ENCODE results near the gene CMKLR1. TPM values are rescaled to one million over a fixed set of nuclear protein-coding genes. Genes with fewer than 3 reads are reported as not detected.

Gene CMKLR1
- total and polyA plus RNA-seq, 7 donors, result 0.94 to 7.0 (median 4.4) TPM

- DNase-seq (no peak), ATAC-seq (no peak)
- TF ChIP-seq CTCF (IDR thresholded peaks at IDR 0.05), result no peak
- Histone ChIP-seq H3K4me1 (no peaks in the 10 kb centered on the region), H3K36me3 (ENCODE audit: insufficient read depth in 1 of 2, low read depth in 1 of 2) (no peaks in the 10 kb centered on the region), H3K9me3 (no peaks in the 10 kb centered on the region), H3K27me3 (ENCODE audit: insufficient read depth in 3 of 3, low read length in 2 of 3) (peaks cover 0 to 3% (median 0%) of the 10 kb centered on the region in 3 donors), H3K27ac (no peak overlapping the region), H3K4me3 (no peak overlapping the region)
- 93 to 99% (median 95%) methylated on average over 3 of the region's 3 CpGs for WGBS, 3 donors
- intact Hi-C loops (cut with DNase I), result no loop called here
These were observed 51.9 kb downstream of the CMKLR1 start for GRCh38 chr12:108287227-108287626.

DNA sequence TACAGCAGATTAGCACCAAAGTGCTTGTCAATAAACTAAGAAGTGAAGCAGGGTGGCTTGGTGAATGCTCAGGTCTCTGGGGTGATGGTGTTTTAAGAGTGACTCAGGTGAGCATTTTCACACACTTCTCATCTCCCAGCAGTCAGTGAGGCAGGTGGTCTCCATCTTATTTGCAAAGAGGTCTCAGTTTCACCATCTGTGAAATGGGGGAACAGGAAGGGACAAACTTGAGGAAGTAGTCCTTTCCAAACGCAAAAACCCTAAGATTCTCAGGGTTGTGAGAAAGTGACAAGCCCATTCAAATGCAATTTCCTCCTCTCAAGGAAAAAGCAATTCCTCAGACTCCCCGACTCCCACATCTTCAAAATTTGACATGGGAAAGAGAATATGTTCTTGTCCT, 54.1 kb downstream of the CMKLR1 start:
- peaks cover 0 to 3% (median 0%) of the 10 kb centered on the region in 3 donors for H3K27me3 ChIP-seq (ENCODE audit: insufficient read depth in 3 of 3, low read length in 2 of 3)
- ATAC-seq (no peak), DNase-seq (no peak)
- no peaks in the 10 kb centered on the region for H3K36me3 ChIP-seq (ENCODE audit: insufficient read depth in 1 of 2, low read depth in 1 of 2)
- TF ChIP-seq CTCF (IDR thresholded peaks at IDR 0.05), result no peak
- no peak overlapping the region for H3K4me3 ChIP-seq
- H3K9me3 ChIP-seq, result no peaks in the 10 kb centered on the region
- no peak overlapping the region for H3K27ac ChIP-seq
- no peaks in the 10 kb centered on the region for H3K4me1 ChIP-seq
- 51 to 63% (median 52%) methylated on average over 2 of the region's 2 CpGs for WGBS, 3 donors
- intact Hi-C loops (cut with DNase I), result no loop called here

- TF ChIP-seq CTCF (IDR thresholded peaks at IDR 0.05), result no peak
- ATAC-seq (no peak), DNase-seq (no peak)
- WGBS, 3 donors, result 42 to 49% (median 47%) methylated on average over 7 of the region's 7 CpGs
- Histone ChIP-seq H3K36me3 (ENCODE audit: insufficient read depth in 1 of 2, low read depth in 1 of 2) (no peaks in the 10 kb centered on the region), H3K27me3 (ENCODE audit: insufficient read depth in 3 of 3, low read length in 2 of 3) (peaks cover 0 to 3% (median 0%) of the 10 kb centered on the region in 3 donors), H3K4me3 (no peak overlapping the region), H3K9me3 (no peaks in the 10 kb centered on the region), H3K27ac (no peak overlapping the region), H3K4me1 (no peaks in the 10 kb centered on the region)
- intact Hi-C loops (cut with DNase I), result no loop called here
These were observed 54.9 kb downstream of the CMKLR1 start for GRCh38 chr12:108284163-108284562.

- Histone ChIP-seq H3K4me1 (no peaks in the 10 kb centered on the region), H3K27ac (no peak overlapping the region), H3K27me3 (ENCODE audit: insufficient read depth in 3 of 3, low read length in 2 of 3) (peaks cover 0 to 3% (median 0%) of the 10 kb centered on the region in 3 donors), H3K36me3 (ENCODE audit: insufficient read depth in 1 of 2, low read depth in 1 of 2) (no peaks in the 10 kb centered on the region), H3K9me3 (no peaks in the 10 kb centered on the region), H3K4me3 (no peak overlapping the region)
- 44 to 50% (median 49%) methylated on average over 3 of the region's 3 CpGs for WGBS, 3 donors
- intact Hi-C loops (cut with DNase I), result no loop called here
- ATAC-seq (no peak), DNase-seq (no peak)
- TF ChIP-seq CTCF (IDR thresholded peaks at IDR 0.05), result no peak
These were observed 56.4 kb downstream of the CMKLR1 start for GRCh38 chr12:108282676-108283075.

DNA sequence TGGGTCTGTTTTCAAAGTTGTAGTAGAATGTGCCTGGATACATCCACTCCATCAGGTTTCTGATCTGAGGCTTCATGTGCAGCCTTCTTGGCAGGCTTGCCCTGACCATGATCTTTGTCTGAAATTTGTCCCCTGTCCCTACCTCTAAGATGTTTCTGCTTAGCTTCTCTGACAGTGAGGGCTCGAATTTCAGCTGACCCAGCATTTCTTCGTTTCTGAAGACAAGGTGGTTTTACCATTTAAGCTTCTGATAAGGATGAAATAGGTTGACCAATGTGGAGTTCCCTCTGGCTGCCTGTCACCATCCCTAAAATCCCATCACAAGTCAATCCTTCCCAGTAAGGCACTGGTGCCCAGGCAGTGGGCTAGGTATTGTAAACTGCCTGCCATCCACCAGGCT, 57.0 kb downstream of the CMKLR1 start:
- intact Hi-C loops (cut with DNase I), result no loop called here
- no peak for ATAC-seq
- H3K27ac ChIP-seq, result no peak overlapping the region
- no peaks in the 10 kb centered on the region for H3K4me1 ChIP-seq
- no peak for TF ChIP-seq CTCF (IDR thresholded peaks at IDR 0.05)
- WGBS, 3 donors, result 24 to 32% (median 24%) methylated on average over 2 of the region's 2 CpGs
- DNase-seq, result no peak
- H3K27me3 ChIP-seq (ENCODE audit: insufficient read depth in 3 of 3, low read length in 2 of 3), result peaks cover 0 to 3% (median 0%) of the 10 kb centered on the region in 3 donors
- no peaks in the 10 kb centered on the region for H3K9me3 ChIP-seq
- H3K36me3 ChIP-seq (ENCODE audit: insufficient read depth in 1 of 2, low read depth in 1 of 2), result no peaks in the 10 kb centered on the region
- no peak overlapping the region for H3K4me3 ChIP-seq
